Central memory CD8-positive, alpha-beta T cell (primary cell): ENCODE measurements around the gene PPP1R15A.
A peak's percentile ranks its signal among the peaks of the same experiment; 100 is the strongest.
"Not testable (repeated sequence)": the region's sequence is repeated elsewhere in the genome, so short reads cannot be mapped to it uniquely, and the experiment has no call there.

Experiments used
- ATAC-seq: fragments of 150-1000 bp; cut with Tn5 transposase; replicated peaks from 2 replicates; pipeline ENCODE4 v1.10.0; 2022; ENCODE audit warnings: mild to moderate bottlenecking, moderate FRiP score, moderate number of reproducible peaks; ENCODE audit not compliant: poor library complexity, severe bottlenecking; ENCODE audit errors: extremely low read depth
- DNase-seq, 2 donors: peaks; one replicate each; pipeline ENCODE4 v3.0.0; 2021; ENCODE audit warnings: low spot score in 2 of 2
- H3K27ac Mint-ChIP-seq: one replicate; pipeline ENCODE4 v1.8.0; 2022; ENCODE audit warnings: low read depth, mild to moderate bottlenecking, moderate library complexity, mixed read lengths
- H3K27me3 Mint-ChIP-seq: one replicate; pipeline ENCODE4 v1.8.0; 2022; ENCODE audit warnings: mixed read lengths
- H3K36me3 Mint-ChIP-seq: one replicate; pipeline ENCODE4 v1.8.0; 2022; ENCODE audit warnings: mild to moderate bottlenecking, moderate library complexity, mixed read lengths; ENCODE audit not compliant: insufficient read depth
- H3K4me1 Mint-ChIP-seq: one replicate; pipeline ENCODE4 v1.8.0; 2022; ENCODE audit warnings: mixed read lengths
- H3K4me3 Mint-ChIP-seq: one replicate; pipeline ENCODE4 v1.8.0; 2022; ENCODE audit warnings: mild to moderate bottlenecking, moderate library complexity, mixed read lengths
- H3K9me3 Mint-ChIP-seq: one replicate; pipeline ENCODE4 v1.8.0; 2022; ENCODE audit warnings: mixed read lengths

The PPP1R15A gene

DNA sequence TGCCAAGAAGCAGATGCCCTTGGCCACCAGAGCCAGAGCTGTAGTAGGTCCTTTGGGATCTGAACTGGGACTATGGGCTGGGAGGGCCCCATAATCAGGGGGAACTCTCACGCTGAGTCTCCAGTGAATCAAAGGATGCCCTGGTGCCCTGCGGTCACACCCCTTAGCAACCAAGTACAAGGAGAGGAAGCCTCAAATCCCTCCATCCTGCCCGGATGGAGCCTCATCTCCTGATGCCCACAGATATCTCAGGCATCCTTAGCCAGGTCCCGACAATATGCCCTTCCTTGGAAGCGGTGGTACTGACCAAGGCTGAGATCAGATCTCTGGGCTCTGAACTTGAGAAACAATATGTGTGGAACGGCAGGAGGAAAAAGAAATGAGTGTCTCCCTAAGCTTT lies 5.5 kb upstream of the PPP1R15A start:
- Mint-ChIP-seq H3K4me3 (no peak overlapping the region), H3K36me3 (peaks cover 1% of the 10 kb centered on the region), H3K4me1 (no peaks in the 10 kb centered on the region), H3K9me3 (no peaks in the 10 kb centered on the region), H3K27me3 (peaks cover 13% of the 10 kb centered on the region), H3K27ac (no peak overlapping the region)
- DNase-seq (no peak), ATAC-seq (no peak)

GRCh38 chr19:48867123-48867745 lies 5.0 kb upstream of the PPP1R15A start:
- Mint-ChIP-seq H3K4me3 (no peak overlapping the region), H3K9me3 (no peaks in the 10 kb centered on the region), H3K27me3 (peaks cover 13% of the 10 kb centered on the region), H3K27ac (no peak overlapping the region), H3K36me3 (peaks cover 6% of the 10 kb centered on the region), H3K4me1 (peaks cover 3% of the 10 kb centered on the region)
- ATAC-seq (no peak), DNase-seq (no peak)

DNA sequence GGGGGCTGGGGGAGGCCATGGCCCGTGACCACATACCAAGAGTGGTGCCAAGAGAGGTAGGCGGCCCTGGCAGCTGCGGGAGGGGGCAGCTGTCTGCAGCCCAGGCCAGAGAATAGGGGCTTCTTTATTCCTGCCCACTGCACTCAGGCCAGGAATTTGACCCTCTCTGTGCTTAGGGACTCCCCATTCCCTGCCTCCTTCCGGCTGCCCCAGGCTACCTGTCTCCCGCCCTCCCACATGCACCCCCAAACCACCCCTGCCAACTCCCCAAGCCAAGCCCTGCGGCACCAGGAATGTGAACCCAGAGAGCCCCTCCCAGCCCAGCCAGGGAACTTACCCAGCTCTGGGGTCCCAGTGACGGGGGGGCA lies 4.5 kb upstream of the PPP1R15A start:
- DNase-seq, result no peak
- Mint-ChIP-seq H3K9me3 (no peaks in the 10 kb centered on the region), H3K27me3 (peaks cover 13% of the 10 kb centered on the region), H3K4me1 (peaks cover 8% of the 10 kb centered on the region), H3K4me3 (no peak overlapping the region), H3K36me3 (peaks cover 11% of the 10 kb centered on the region), H3K27ac (no peak overlapping the region)
- no peak for ATAC-seq

- Mint-ChIP-seq H3K27me3 (peaks cover 13% of the 10 kb centered on the region), H3K9me3 (no peaks in the 10 kb centered on the region), H3K27ac (no peak within 1 kb of the TSS), H3K4me3 (no peak within 1 kb of the TSS), H3K36me3 (peaks cover 16% of the 10 kb centered on the region), H3K4me1 (peaks cover 14% of the 10 kb centered on the region)
- DNase-seq, result no peak
- ATAC-seq, result no peak
Measured at GRCh38 chr19:48868114-48868886, 3.9 kb upstream of the PPP1R15A start, which contains the start of gene PLEKHA4. Gene PLEKHA4, minus strand, starts transcription at chr19:48868617. Its CDS starts 997 bp downstream, at chr19:48867620.

DNA sequence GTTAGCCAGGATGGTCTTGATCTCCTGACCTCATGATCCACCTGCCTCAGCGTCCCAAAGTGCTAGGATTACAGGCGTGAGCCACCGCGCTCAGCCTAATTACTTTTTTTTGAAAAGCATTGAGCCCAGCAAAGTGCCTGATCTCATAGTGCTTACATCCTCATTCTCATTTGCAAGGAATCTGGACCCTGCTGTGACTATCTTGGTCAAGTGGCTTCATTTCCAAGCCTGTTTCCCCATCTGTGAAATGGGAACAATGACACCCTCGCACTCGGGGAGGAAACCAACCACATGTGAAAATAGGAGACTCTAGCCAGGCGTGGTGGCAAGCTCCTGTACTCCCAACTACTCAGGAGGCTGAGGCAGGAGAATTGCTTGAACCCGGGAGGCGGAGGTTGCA lies 2.2 kb upstream of the PPP1R15A start:
- H3K36me3 Mint-ChIP-seq, result peaks cover 34% of the 10 kb centered on the region
- no peak overlapping the region for H3K27ac Mint-ChIP-seq
- peaks cover 13% of the 10 kb centered on the region for H3K27me3 Mint-ChIP-seq
- no peak overlapping the region for H3K4me3 Mint-ChIP-seq
- ATAC-seq (no peak), DNase-seq (no peak)
- no peaks in the 10 kb centered on the region for H3K9me3 Mint-ChIP-seq
- H3K4me1 Mint-ChIP-seq, result peaks cover 30% of the 10 kb centered on the region

- not testable (repeated sequence) for DNase-seq, ATAC-seq, H3K27me3 Mint-ChIP-seq, H3K9me3 Mint-ChIP-seq
- Mint-ChIP-seq H3K27ac (peak overlapping the region; percentile 100), H3K4me1 (peaks cover 45% of the 10 kb centered on the region), H3K36me3 (peaks cover 49% of the 10 kb centered on the region), H3K4me3 (peak overlapping the region; percentile 99)
Measured at GRCh38 chr19:48871471-48872181, 595 bp upstream of the PPP1R15A start.

- peak; percentile 71 to 85 for DNase-seq
- Mint-ChIP-seq H3K4me1 (peaks cover 49% of the 10 kb centered on the region), H3K27ac (peak overlapping the region; percentile 100), H3K9me3 (no peaks in the 10 kb centered on the region), H3K4me3 (peak overlapping the region; percentile 99), H3K27me3 (no peaks in the 10 kb centered on the region), H3K36me3 (peaks cover 62% of the 10 kb centered on the region)
- ATAC-seq, result peak; percentile 48
Measured at GRCh38 chr19:48872884-48873475, 759 bp downstream of the PPP1R15A start.

DNA sequence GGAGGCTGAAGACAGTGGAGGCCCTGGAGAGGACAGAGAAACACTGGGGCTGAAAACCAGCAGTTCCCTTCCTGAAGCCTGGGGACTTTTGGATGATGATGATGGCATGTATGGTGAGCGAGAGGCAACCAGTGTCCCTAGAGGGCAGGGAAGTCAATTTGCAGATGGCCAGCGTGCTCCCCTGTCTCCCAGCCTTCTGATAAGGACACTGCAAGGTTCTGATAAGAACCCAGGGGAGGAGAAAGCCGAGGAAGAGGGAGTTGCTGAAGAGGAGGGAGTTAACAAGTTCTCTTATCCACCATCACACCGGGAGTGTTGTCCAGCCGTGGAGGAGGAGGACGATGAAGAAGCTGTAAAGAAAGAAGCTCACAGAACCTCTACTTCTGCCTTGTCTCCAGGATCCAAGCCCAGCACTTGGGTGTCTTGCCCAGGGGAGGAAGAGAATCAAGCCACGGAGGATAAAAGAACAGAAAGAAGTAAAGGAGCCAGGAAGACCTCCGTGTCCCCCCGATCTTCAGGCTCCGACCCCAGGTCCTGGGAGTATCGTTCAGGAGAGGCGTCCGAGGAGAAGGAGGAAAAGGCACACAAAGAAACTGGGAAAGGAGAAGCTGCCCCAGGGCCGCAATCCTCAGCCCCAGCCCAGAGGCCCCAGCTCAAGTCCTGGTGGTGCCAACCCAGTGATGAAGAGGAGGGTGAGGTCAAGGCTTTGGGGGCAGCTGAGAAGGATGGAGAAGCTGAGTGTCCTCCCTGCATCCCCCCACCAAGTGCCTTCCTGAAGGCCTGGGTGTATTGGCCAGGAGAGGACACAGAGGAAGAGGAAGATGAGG lies 1.5 kb downstream of the PPP1R15A start:
- Mint-ChIP-seq H3K27ac (peak overlapping the region; percentile 100), H3K36me3 (peaks cover 69% of the 10 kb centered on the region), H3K4me1 (peaks cover 54% of the 10 kb centered on the region), H3K9me3 (no peaks in the 10 kb centered on the region), H3K27me3 (no peaks in the 10 kb centered on the region), H3K4me3 (peak overlapping the region; percentile 99)
- DNase-seq (no peak), ATAC-seq (no peak)

GRCh38 chr19:48874303-48875135 lies 2.3 kb downstream of the PPP1R15A start:
- peaks cover 54% of the 10 kb centered on the region for H3K4me1 Mint-ChIP-seq
- H3K36me3 Mint-ChIP-seq, result peaks cover 76% of the 10 kb centered on the region
- no peaks in the 10 kb centered on the region for H3K27me3 Mint-ChIP-seq
- H3K27ac Mint-ChIP-seq, result peak overlapping the region; percentile 100
- H3K4me3 Mint-ChIP-seq, result peak overlapping the region; percentile 99
- no peaks in the 10 kb centered on the region for H3K9me3 Mint-ChIP-seq
- DNase-seq, result no peak
- peak; percentile 1 for ATAC-seq

DNA sequence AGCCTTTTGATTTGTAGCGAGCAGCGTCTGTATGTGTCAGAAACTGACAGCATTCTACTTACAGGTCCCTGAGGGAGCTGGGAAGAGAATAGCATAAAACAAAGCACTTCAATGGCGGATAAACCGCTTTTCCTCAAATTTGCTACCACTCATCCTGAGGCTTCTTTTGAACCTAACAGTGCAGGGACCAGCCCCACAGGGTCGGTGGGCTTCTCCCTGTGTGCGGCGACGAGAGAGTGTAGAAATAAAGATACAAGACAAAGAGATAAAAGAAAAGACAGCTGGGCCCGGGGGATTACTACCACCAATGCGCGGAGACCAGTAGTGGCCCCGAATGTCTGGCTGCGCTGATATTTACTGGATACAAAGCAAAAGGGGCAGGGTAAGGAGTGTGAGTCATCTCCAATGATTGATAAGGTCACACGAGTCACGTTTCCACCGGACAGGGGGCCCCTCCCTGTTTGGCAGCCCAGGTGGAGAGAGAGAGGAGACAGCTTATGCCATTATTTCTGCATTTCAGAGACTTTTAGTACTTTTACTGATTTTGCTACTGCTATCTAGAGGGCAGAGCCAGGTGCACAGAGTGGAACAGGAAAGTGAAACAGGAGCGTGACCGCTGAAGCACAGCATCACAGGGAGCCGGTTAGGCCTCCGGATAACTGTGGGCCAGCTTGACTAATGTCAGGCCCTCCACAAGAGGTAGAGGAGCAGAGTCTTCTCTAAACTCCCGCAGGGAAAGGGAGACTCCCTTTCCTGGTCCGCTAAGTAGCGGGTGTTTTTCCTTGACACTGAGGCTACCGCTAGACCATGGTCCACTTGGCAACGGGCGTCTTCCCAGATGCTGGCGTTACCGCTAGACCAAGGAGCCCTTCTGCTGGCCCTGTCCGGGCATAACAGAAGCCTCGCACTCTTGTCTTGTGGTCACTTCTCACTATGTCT lies 4.1 kb downstream of the PPP1R15A start:
- ATAC-seq, H3K27me3 Mint-ChIP-seq, H3K9me3 Mint-ChIP-seq: not testable (repeated sequence)
- H3K4me3 Mint-ChIP-seq, result peak overlapping the region; percentile 99
- peaks cover 89% of the 10 kb centered on the region for H3K36me3 Mint-ChIP-seq
- peak overlapping the region; percentile 100 for H3K27ac Mint-ChIP-seq
- H3K4me1 Mint-ChIP-seq, result peaks cover 54% of the 10 kb centered on the region
- DNase-seq, result peak in 1 of 2 donors; percentile 30
